Prostate gland (tissue), 2 donors: ENCODE results near the gene INO80D. TPM values are rescaled to one million over a fixed set of nuclear protein-coding genes. Genes with fewer than 3 reads are reported as not detected.
"Not testable (repeated sequence)": the region's sequence is repeated elsewhere in the genome, so short reads cannot be mapped to it uniquely, and the experiment has no call there.

ENCODE experiments used
- DNase-seq: peaks from one replicate; pipeline ENCODE4 v3.0.0-alpha.2; 2019; ENCODE audit warnings: low spot score
- H3K27ac ChIP-seq, 2 donors: fragments of 200-600 bp; sonication (generic); 2 replicates each; pipeline ENCODE4 v1.5.1; 2017 to 2019
- H3K27me3 ChIP-seq: fragments of 200-600 bp; sonication (generic); replicated peaks from 2 replicates; pipeline ENCODE4 v1.5.1; 2019; ENCODE audit not compliant: insufficient read depth
- H3K36me3 ChIP-seq, 2 donors: fragments of 200-600 bp; sonication (generic); 1 replicate in 1 of 2; 2 replicates in 1 of 2; pipeline versions ENCODE4 v1.5.1 to v1.8.1; 2017 to 2019
- H3K4me1 ChIP-seq: fragments of 200-600 bp; sonication (generic); replicated peaks from 2 replicates; pipeline ENCODE4 v1.5.1; 2019
- H3K4me3 ChIP-seq, 2 donors: fragments of 200-600 bp; sonication (generic); 2 replicates each; pipeline ENCODE4 v1.5.1; 2017 to 2019
- H3K9me3 ChIP-seq: fragments of 200-600 bp; sonication (generic); 2 replicates; pipeline ENCODE4 v1.5.1; 2017
- CTCF ChIP-seq, 4 experiments: fragments of 200-600 bp in 2 of 4; fragments of 450-650 bp in 2 of 4; sonication (generic) in 2 of 4; IDR thresholded peaks; 1 replicate in 3 of 4; 2 replicates in 1 of 4; pipeline ENCODE4 v1.5.1; 2016 to 2019; ENCODE audit warnings: antibody characterized with exemption in 4 of 4, mild to moderate bottlenecking in 2 of 4, moderate library complexity in 2 of 4
- POLR2A ChIP-seq: fragments of 450-650 bp; IDR thresholded peaks from one replicate; pipeline ENCODE4 v1.6.1; 2016; ENCODE audit warnings: antibody characterized with exemption, mild to moderate bottlenecking
- POLR2AphosphoS5 ChIP-seq: sonication (generic); formaldehyde crosslinking; IDR thresholded peaks from one replicate; pipeline ENCODE4 v1.6.1; 2017; ENCODE audit warnings: antibody characterized with exemption
- WGBS: methylation state at CpG from one replicate; pipeline ENCODE4 v1.1.5; 2018; 5-methylcytosine and 5-hydroxymethylcytosine counted together
- intact Hi-C: fragments of 100-400 bp; cut with DNase I; formaldehyde crosslinking; loops from one replicate; pipeline ENCODE4 v1.14.2; 2022
- total RNA-seq, 2 donors: library from RNA; depleted of rRNA; stranded (reverse); fragments of >200 nt; gene quantifications; one replicate each; pipeline ENCODE4 v1.1.0, GENCODE V29; 2016

The INO80D gene
- total RNA-seq, 2 donors from 2014 or later, result 11.7 to 32.8 TPM

- H3K4me3 ChIP-seq, result no peak overlapping the region
- no peaks in the 10 kb centered on the region for H3K9me3 ChIP-seq
- DNase-seq, result no peak
- no peaks in the 10 kb centered on the region for H3K27me3 ChIP-seq
- H3K4me1 ChIP-seq, result no peaks in the 10 kb centered on the region
- WGBS, result 26% methylated on average over 1 of the region's 1 CpG
- no peaks in the 10 kb centered on the region for H3K36me3 ChIP-seq
- intact Hi-C loops, result no loop called here
- H3K27ac ChIP-seq, result no peak overlapping the region
- TF ChIP-seq POLR2AphosphoS5 (no peak), CTCF (IDR thresholded peaks at IDR 0.05) (no peak), POLR2A (no peak)
These were observed 36.6 kb downstream of the INO80D start for GRCh38 chr2:206049392-206049791.

GRCh38 chr2:206045251-206045650, 40.7 kb downstream of the INO80D start:
- Histone ChIP-seq H3K27ac (no peak overlapping the region), H3K9me3 (no peaks in the 10 kb centered on the region), H3K4me3 (no peak overlapping the region), H3K36me3 (no peaks in the 10 kb centered on the region), H3K4me1 (no peaks in the 10 kb centered on the region), H3K27me3 (no peaks in the 10 kb centered on the region)
- DNase-seq, result no peak
- WGBS, result 87% methylated on average over 1 of the region's 1 CpG
- intact Hi-C loops, result no loop called here
- TF ChIP-seq POLR2A, result no peak
- no peak for TF ChIP-seq CTCF (IDR thresholded peaks at IDR 0.05)
- no peak for TF ChIP-seq POLR2AphosphoS5

- no peaks in the 10 kb centered on the region for H3K9me3 ChIP-seq
- 70% methylated on average over 5 of the region's 5 CpGs for WGBS
- no peak overlapping the region for H3K4me3 ChIP-seq
- H3K27me3 ChIP-seq, result no peaks in the 10 kb centered on the region
- H3K27ac ChIP-seq, result no peak overlapping the region
- DNase-seq, result no peak
- no peaks in the 10 kb centered on the region for H3K4me1 ChIP-seq
- H3K36me3 ChIP-seq, result no peaks in the 10 kb centered on the region
- TF ChIP-seq POLR2A (no peak), POLR2AphosphoS5 (no peak), CTCF (IDR thresholded peaks at IDR 0.05) (no peak)
- intact Hi-C loops, result no loop called here
These were observed 45.4 kb downstream of the INO80D start for GRCh38 chr2:206040525-206040924.

- H3K36me3 ChIP-seq, H3K27me3 ChIP-seq, H3K9me3 ChIP-seq, intact Hi-C loops, H3K4me3 ChIP-seq, DNase-seq, H3K27ac ChIP-seq, H3K4me1 ChIP-seq: not testable (repeated sequence)
- WGBS, result 60% methylated on average over 3 of the region's 3 CpGs
These were observed 50.6 kb downstream of the INO80D start for GRCh38 chr2:206035393-206035792.

- 94% methylated on average over 1 of the region's 1 CpG for WGBS
- H3K36me3 ChIP-seq, H3K27me3 ChIP-seq, intact Hi-C loops, H3K4me1 ChIP-seq, DNase-seq, H3K4me3 ChIP-seq, H3K9me3 ChIP-seq, H3K27ac ChIP-seq: not testable (repeated sequence)
These were observed 52.5 kb downstream of the INO80D start for GRCh38 chr2:206033452-206033851.

GRCh38 chr2:206031950-206032567, 53.9 kb downstream of the INO80D start:
- no peaks in the 10 kb centered on the region for H3K36me3 ChIP-seq
- 96% methylated on average over 8 of the region's 8 CpGs for WGBS

More at GRCh38 chr2:206031950-206032567, 53.9 kb downstream of the INO80D start:
- no peak for DNase-seq
- intact Hi-C loops, result no loop called here
- no peak overlapping the region for H3K27ac ChIP-seq
- TF ChIP-seq POLR2AphosphoS5, result no peak
- no peak for TF ChIP-seq POLR2A
- TF ChIP-seq CTCF (IDR thresholded peaks at IDR 0.05), result no peak
- no peak overlapping the region for H3K4me3 ChIP-seq
- no peaks in the 10 kb centered on the region for H3K4me1 ChIP-seq
- H3K27me3 ChIP-seq, result no peaks in the 10 kb centered on the region
- H3K9me3 ChIP-seq, result no peaks in the 10 kb centered on the region
